Lower leg skin (tissue), 4 donors: ENCODE data around the gene SCP2. TPM values are rescaled to one million over a fixed set of nuclear protein-coding genes. Genes with fewer than 3 reads are reported as not detected.

ENCODE experiments used
- DNase-seq, 2 donors: peaks; one replicate each; pipeline ENCODE4 v3.0.0-alpha.2; 2019; ENCODE audit warnings: low spot score in 2 of 2
- H3K4me3 ChIP-seq: fragments of 200-600 bp; sonication (generic); 2 replicates; pipeline ENCODE4 v1.5.1; 2017; ENCODE audit warnings: mild to moderate bottlenecking, low read depth; ENCODE audit not compliant: poor library complexity, severe bottlenecking
- POLR2A ChIP-seq, 2 donors: fragments of 450-650 bp; IDR thresholded peaks; one replicate each; pipeline ENCODE4 v1.6.1; 2016 to 2017; ENCODE audit warnings: antibody characterized with exemption in 2 of 2, mild to moderate bottlenecking in 1 of 2, moderate library complexity in 1 of 2
- WGBS, 2 donors: methylation state at CpG; one replicate each; pipeline ENCODE4 v1.1.5; 2018; 5-methylcytosine and 5-hydroxymethylcytosine counted together
- intact Hi-C: fragments of 100-400 bp; cut with DNase I; formaldehyde crosslinking; loops from one replicate; pipeline ENCODE4 v1.15.0; 2023; ENCODE audit warnings: low total_unique reads
- total RNA-seq, 4 donors: library from RNA; depleted of rRNA; stranded (reverse); fragments of >200 nt; gene quantifications; one replicate each; pipeline ENCODE4 v1.1.0, GENCODE V29; 2016
- TF ChIP-seq, protein P1 (sequence below), 3 donors: fragments of 450-650 bp; IDR thresholded peaks; one replicate each; pipeline ENCODE4 v1.5.1; 2016; ENCODE audit warnings: antibody characterized with exemption in 3 of 3, mild to moderate bottlenecking in 3 of 3, moderate library complexity in 2 of 3

The SCP2 gene
- total RNA-seq, 4 donors from 2014 or later: 79.4 to 124 (median 106) TPM

DNA sequence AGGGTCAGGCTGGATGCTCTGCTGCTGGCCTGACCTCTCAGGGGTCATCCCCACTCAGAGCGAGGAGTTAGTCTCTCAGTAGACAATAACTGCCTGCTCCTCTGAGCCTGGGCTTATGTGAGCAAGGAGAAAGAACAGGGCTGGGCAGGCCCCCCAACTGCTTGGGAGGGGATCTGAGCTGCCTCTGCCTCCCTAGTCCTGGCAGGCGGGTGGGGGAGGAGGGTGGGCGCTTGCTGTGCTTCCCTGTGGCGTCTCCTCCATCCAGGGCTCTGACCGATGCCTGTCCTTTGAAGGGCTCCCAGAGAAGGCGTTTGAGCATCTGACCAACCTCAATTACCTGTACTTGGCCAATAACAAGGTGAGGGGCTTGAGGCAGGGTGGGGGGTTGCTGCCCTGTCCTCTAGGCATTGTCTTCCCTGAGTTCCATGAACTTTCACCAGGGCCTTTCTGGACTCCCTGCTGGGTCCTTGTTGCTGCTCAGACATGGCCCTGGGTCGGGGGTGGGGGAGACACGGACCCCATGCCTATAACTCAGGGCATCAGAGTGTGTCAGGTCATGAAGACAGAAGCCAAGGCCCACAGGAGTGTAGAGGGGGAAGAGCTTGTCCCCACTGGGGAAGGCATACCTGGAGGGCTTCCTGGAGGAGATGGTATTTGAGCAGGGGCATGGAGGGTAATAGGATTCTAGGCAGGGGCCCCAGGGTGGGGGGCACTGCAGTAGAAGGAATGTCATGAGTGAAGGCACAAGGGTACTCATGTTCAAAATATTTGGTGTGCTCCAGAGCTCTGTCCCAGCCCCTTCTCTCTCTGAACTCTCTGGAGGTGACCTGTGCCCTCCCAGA is 147.5 kb downstream of the SCP2 start:
- DNase-seq: peak in 1 of 2 donors; percentile 64
- TF ChIP-seq, protein P1, sequence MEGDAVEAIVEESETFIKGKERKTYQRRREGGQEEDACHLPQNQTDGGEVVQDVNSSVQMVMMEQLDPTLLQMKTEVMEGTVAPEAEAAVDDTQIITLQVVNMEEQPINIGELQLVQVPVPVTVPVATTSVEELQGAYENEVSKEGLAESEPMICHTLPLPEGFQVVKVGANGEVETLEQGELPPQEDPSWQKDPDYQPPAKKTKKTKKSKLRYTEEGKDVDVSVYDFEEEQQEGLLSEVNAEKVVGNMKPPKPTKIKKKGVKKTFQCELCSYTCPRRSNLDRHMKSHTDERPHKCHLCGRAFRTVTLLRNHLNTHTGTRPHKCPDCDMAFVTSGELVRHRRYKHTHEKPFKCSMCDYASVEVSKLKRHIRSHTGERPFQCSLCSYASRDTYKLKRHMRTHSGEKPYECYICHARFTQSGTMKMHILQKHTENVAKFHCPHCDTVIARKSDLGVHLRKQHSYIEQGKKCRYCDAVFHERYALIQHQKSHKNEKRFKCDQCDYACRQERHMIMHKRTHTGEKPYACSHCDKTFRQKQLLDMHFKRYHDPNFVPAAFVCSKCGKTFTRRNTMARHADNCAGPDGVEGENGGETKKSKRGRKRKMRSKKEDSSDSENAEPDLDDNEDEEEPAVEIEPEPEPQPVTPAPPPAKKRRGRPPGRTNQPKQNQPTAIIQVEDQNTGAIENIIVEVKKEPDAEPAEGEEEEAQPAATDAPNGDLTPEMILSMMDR (IDR thresholded peaks at IDR 0.05): no peak
- no peak for TF ChIP-seq POLR2A (IDR thresholded peaks at IDR 0.05)
- WGBS, 2 donors: 91 to 96% methylated on average over 3 to 8 of the region's 8 CpGs
- H3K4me3 ChIP-seq: no peak overlapping the region
- intact Hi-C loops: no loop called here

DNA sequence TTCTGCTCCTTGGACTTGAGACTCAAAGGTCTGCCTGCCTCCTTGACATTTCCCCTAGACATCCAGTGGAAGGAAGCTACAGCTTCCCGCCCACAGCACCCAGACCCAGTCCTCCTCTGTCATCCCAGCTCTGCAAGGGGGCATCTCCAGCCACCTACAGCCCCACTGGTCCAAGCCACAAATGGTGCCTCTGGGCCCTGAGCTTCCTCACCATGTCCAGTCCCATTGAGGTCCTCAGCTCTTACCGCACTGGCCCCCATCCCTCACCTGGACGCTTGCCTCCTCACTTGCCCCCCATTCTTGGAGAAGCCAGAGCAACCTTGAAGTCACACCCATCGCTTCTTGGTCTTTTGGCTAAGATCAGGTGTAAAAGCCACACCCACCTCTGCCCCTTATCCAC is 148.1 kb downstream of the SCP2 start:
- TF ChIP-seq, protein P1 (IDR thresholded peaks at IDR 0.05): no peak
- no peak for TF ChIP-seq POLR2A (IDR thresholded peaks at IDR 0.05)
- no peak overlapping the region for H3K4me3 ChIP-seq
- intact Hi-C loops: no loop called here
- WGBS, 2 donors: 98% methylated on average over 4 of the region's 4 CpGs
- peak in 1 of 2 donors; percentile 62 for DNase-seq

DNA sequence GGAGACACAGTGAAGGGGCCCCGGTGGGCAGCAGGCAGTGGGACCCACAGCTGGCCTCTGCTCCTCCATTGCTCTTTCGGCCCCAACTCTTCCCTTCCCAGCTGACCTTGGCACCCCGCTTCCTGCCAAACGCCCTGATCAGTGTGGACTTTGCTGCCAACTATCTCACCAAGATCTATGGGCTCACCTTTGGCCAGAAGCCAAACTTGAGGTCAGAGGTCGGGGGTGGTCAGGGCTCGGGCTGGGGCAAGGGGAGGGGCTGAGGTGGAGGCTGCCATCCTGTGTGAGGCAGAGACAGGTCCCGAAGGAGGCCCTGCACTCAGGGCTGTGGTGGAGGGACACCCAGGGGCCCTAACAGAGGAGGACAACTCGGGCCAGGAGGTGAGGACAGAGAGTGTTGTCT is 148.7 kb downstream of the SCP2 start:
- WGBS, 2 donors: 71 to 75% methylated on average over 8 of the region's 8 CpGs
- intact Hi-C loops: no loop called here
- peak in 1 of 2 donors; percentile 79 for DNase-seq
- no peak overlapping the region for H3K4me3 ChIP-seq
- TF ChIP-seq, protein P1 (IDR thresholded peaks at IDR 0.05): no peak
- TF ChIP-seq POLR2A (IDR thresholded peaks at IDR 0.05): no peak

DNA sequence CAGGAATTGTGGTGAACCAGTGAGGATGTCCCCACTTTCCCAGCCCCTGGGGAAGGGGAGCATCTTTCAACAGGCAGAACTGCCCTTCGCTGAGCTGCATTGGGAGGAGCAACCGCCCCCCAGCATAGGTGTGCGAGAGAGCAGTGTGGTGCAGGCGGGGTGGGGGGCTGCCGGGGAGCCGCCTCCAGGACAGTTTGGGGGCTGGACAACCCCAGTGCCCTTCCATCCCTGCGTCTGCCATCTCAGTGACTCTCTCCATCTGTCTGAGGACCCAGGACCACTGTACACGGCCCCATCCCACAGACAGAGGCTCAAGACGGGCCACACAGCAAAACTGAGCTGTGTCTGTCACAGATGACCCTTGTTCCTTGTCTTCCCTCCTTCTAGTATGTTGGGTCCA is 149.1 kb downstream of the SCP2 start:
- intact Hi-C loops: no loop called here
- no peak overlapping the region for H3K4me3 ChIP-seq
- DNase-seq: no peak
- TF ChIP-seq POLR2A (IDR thresholded peaks at IDR 0.05): no peak
- TF ChIP-seq, protein P1 (IDR thresholded peaks at IDR 0.05): no peak
- WGBS, 2 donors: 91 to 93% methylated on average over 4 to 9 of the region's 9 CpGs

DNA sequence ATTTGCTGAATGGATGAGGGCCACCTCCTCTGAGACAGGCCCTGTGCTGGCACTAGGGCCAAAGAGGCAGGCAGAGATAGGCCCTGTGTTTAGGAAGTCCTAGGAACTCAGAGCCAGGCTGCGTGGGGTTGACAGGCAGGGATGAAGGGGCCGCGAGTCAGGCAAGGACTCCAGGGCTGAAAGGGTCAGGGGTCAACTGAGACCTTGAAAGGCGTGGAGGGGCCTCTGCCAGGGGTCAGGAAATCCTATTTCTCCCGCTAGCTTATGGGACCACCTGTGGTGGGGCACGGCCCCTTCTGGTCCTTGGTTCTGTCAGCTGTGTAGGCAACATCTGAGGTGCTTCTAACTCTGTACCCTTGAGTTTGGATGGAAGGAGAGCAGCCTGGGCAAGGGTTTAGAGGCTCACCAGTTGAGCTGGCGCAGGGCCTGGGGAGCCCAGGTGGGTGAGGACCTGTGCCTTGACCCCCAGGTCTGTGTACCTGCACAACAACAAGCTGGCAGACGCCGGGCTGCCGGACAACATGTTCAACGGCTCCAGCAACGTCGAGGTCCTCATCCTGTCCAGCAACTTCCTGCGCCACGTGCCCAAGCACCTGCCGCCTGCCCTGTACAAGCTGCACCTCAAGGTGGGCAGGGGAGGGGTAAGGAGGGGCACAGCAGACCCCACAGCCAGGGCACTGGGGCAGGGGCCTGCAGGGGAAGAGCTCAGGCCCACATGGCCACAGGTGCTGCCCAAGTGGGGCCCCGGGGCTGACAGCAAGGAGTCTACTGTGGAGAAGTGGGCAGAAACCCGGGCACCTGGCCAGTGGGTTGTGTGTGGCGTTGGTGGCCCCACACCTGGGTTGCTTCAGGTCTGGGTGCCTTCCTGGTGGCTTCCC is 149.9 kb downstream of the SCP2 start:
- TF ChIP-seq, protein P1 (IDR thresholded peaks at IDR 0.05): no peak
- no peak for TF ChIP-seq POLR2A (IDR thresholded peaks at IDR 0.05)
- intact Hi-C loops: no loop called here
- no peak for DNase-seq
- no peak overlapping the region for H3K4me3 ChIP-seq
- WGBS, 2 donors: 92 to 94% methylated on average over 18 to 19 of the region's 19 CpGs
